ENCODE results near the gene SEMA5A. TPM values are rescaled to one million over a fixed set of nuclear protein-coding genes. Genes with fewer than 3 reads are reported as not detected.

The SEMA5A gene
- total RNA-seq, result 6.1 and 9.9 TPM in 2 replicates

GRCh38 chr5:9545992-9546851 is at the start of gene SEMA5A:
TSS of gene SEMA5A (minus strand) at chr5:9546075. CDS start at chr5:9379946, 166,129 bp downstream.

Other genes with a start within 250 kb of the SEMA5A start
- not detected in 2 replicates for gene TAS2R1, start 84.3 kb upstream of the SEMA5A start, total RNA-seq